Measurements from ENCODE around the gene ZBTB26.
"Not testable (repeated sequence)": the region's sequence is repeated elsewhere in the genome, so short reads cannot be mapped to it uniquely, and the experiment has no call there.

Gene ZBTB26

GRCh38 chr9:122918310-122918709 is 13.0 kb downstream of the ZBTB26 start:
- ATAC-seq (ENCODE audit: insufficient read depth, low read depth) (no peak), DNase-seq (no peak)
- no peak overlapping the region for H3K27ac ChIP-seq (ENCODE audit: low read length)
- no peaks in the 10 kb centered on the region for H3K9me3 ChIP-seq (ENCODE audit: insufficient read depth, low read length, severe bottlenecking)
- peaks cover 24% of the 10 kb centered on the region for H3K79me2 ChIP-seq (ENCODE audit: insufficient read depth, low read length)
- peaks cover 6% of the 10 kb centered on the region for H3K4me1 ChIP-seq (ENCODE audit: insufficient read depth, low read length)
- no peak for TF ChIP-seq EZH2 (IDR thresholded peaks at IDR 0.05; ENCODE audit: borderline replicate concordance, low read depth, low read length, severe bottlenecking)
- TF ChIP-seq CTCF (IDR thresholded peaks at IDR 0.05; ENCODE audit: borderline replicate concordance, extremely low read depth, low read length, poor library complexity, severe bottlenecking) = no peak
- peaks cover 28% of the 10 kb centered on the region for H3K36me3 ChIP-seq (ENCODE audit: insufficient read depth, low read length)
- H4K20me1 ChIP-seq (ENCODE audit: insufficient read depth, low read length) = 0 out of 2 replicates have a peak, but pooled peaks cover 3% of the 10 kb centered on the region
- H3K9ac ChIP-seq (ENCODE audit: low read depth, low read length) = no peak overlapping the region
- no peak overlapping the region for H3K4me3 ChIP-seq (ENCODE audit: low read depth in 1 of 2, low read length in 2 of 2)
- no peaks in the 10 kb centered on the region for H3K27me3 ChIP-seq (ENCODE audit: insufficient read depth, low read length, poor library complexity)
- H2AFZ ChIP-seq (ENCODE audit: low read depth, low read length) = no peak overlapping the region
- no peak overlapping the region for H3K4me2 ChIP-seq (ENCODE audit: insufficient read depth, low read length)

GRCh38 chr9:122912964-122913673 is 18.2 kb downstream of the ZBTB26 start, which contains the start of gene ZBTB6:
Gene ZBTB6 (minus strand): TSS chr9:122913323. CDS start chr9:122912072, 1,251 bp downstream.
- Histone ChIP-seq H4K20me1 (ENCODE audit: insufficient read depth, low read length) (no peaks in the 10 kb centered on the region; the same call in 1 of the 2 replicates), H3K9ac (ENCODE audit: low read depth, low read length) (peak within 1 kb of the TSS; percentile 85), H3K9me3 (ENCODE audit: insufficient read depth, low read length, severe bottlenecking) (no peaks in the 10 kb centered on the region), H3K4me1 (ENCODE audit: insufficient read depth, low read length) (peaks cover 23% of the 10 kb centered on the region), H3K79me2 (ENCODE audit: insufficient read depth, low read length) (peaks cover 46% of the 10 kb centered on the region), H3K27ac (ENCODE audit: low read length) (peak within 1 kb of the TSS; percentile 95), H3K4me2 (ENCODE audit: insufficient read depth, low read length) (peak within 1 kb of the TSS; percentile 87), H3K27me3 (ENCODE audit: insufficient read depth, low read length, poor library complexity) (no peaks in the 10 kb centered on the region), H3K36me3 (ENCODE audit: insufficient read depth, low read length) (peaks cover 21% of the 10 kb centered on the region), H3K4me3 (ENCODE audit: low read depth in 1 of 2, low read length in 2 of 2) (peak within 1 kb of the TSS; percentile 95 to 99), H2AFZ (ENCODE audit: low read depth, low read length) (peak within 1 kb of the TSS; percentile 96)
- peak; percentile 98 for ATAC-seq (ENCODE audit: insufficient read depth, low read depth)
- TF ChIP-seq CTCF (IDR thresholded peaks at IDR 0.05; ENCODE audit: borderline replicate concordance, extremely low read depth, low read length, poor library complexity, severe bottlenecking) = no peak
- no peak for TF ChIP-seq EZH2 (IDR thresholded peaks at IDR 0.05; ENCODE audit: borderline replicate concordance, low read depth, low read length, severe bottlenecking)
- peak; percentile 76 for DNase-seq

- Histone ChIP-seq H3K4me3 (ENCODE audit: low read depth in 1 of 2, low read length in 2 of 2) (peak overlapping the region; percentile 95 to 99), H2AFZ (ENCODE audit: low read depth, low read length) (peak overlapping the region; percentile 96), H3K4me2 (ENCODE audit: insufficient read depth, low read length) (peak overlapping the region; percentile 87), H3K27me3 (ENCODE audit: insufficient read depth, low read length, poor library complexity) (no peaks in the 10 kb centered on the region), H3K36me3 (ENCODE audit: insufficient read depth, low read length) (peaks cover 16% of the 10 kb centered on the region), H3K79me2 (ENCODE audit: insufficient read depth, low read length) (peaks cover 46% of the 10 kb centered on the region), H3K4me1 (ENCODE audit: insufficient read depth, low read length) (peaks cover 23% of the 10 kb centered on the region), H3K9me3 (ENCODE audit: insufficient read depth, low read length, severe bottlenecking) (no peaks in the 10 kb centered on the region), H3K9ac (ENCODE audit: low read depth, low read length) (peak overlapping the region; percentile 85), H4K20me1 (ENCODE audit: insufficient read depth, low read length) (no peaks in the 10 kb centered on the region; the same call in 1 of the 2 replicates), H3K27ac (ENCODE audit: low read length) (peak overlapping the region; percentile 95)
- DNase-seq (no peak), ATAC-seq (ENCODE audit: insufficient read depth, low read depth) (no peak)
- TF ChIP-seq EZH2 (IDR thresholded peaks at IDR 0.05; ENCODE audit: borderline replicate concordance, low read depth, low read length, severe bottlenecking) = no peak
- TF ChIP-seq CTCF (IDR thresholded peaks at IDR 0.05; ENCODE audit: borderline replicate concordance, extremely low read depth, low read length, poor library complexity, severe bottlenecking) = no peak
Observed at GRCh38 chr9:122912671-122912963, 18.7 kb downstream of the ZBTB26 start.

GRCh38 chr9:122906122-122906521 is 25.2 kb downstream of the ZBTB26 start:
- Histone ChIP-seq H3K79me2 (ENCODE audit: insufficient read depth, low read length) (peaks cover 55% of the 10 kb centered on the region), H2AFZ (ENCODE audit: low read depth, low read length) (0 out of 2 replicates have a peak overlapping the region, but pooled peaks have one; percentile 96)
- not testable (repeated sequence) for ATAC-seq (ENCODE audit: insufficient read depth, low read depth)

More at GRCh38 chr9:122906122-122906521, 25.2 kb downstream of the ZBTB26 start:
- H3K9me3 ChIP-seq (ENCODE audit: insufficient read depth, low read length, severe bottlenecking); H3K27ac ChIP-seq (ENCODE audit: low read length); DNase-seq; H3K27me3 ChIP-seq (ENCODE audit: insufficient read depth, low read length, poor library complexity); H3K36me3 ChIP-seq (ENCODE audit: insufficient read depth, low read length); H4K20me1 ChIP-seq (ENCODE audit: insufficient read depth, low read length): not testable (repeated sequence)
- Histone ChIP-seq H3K9ac (ENCODE audit: low read depth, low read length) (0 out of 2 replicates have a peak overlapping the region, but pooled peaks have one; percentile 73), H3K4me2 (ENCODE audit: insufficient read depth, low read length) (peak overlapping the region; percentile 79; the same call in 1 of the 2 replicates), H3K4me3 (ENCODE audit: low read depth in 1 of 2, low read length in 2 of 2) (peak overlapping the region in 1 of 2 experiments; percentile 71; a peak in 1 of 4 replicates), H3K4me1 (ENCODE audit: insufficient read depth, low read length) (peaks cover 38% of the 10 kb centered on the region)
